CD4-positive, alpha-beta T cell (primary cell): Measurements from ENCODE around the gene EZR. TPM values are rescaled to one million over a fixed set of nuclear protein-coding genes. Genes with fewer than 3 reads are reported as not detected.

Experiments used
- ATAC-seq: fragments of 200-7000 bp; cut with Tn5 transposase; one replicate; pipeline ENCODE4 v1.10.0; 2022; ENCODE audit warnings: mild to moderate bottlenecking; ENCODE audit not compliant: poor library complexity
- CTCF ChIA-PET: fragments of 350-600 bp; sonication (Branson Sonifier 250); formaldehyde crosslinking; loops from one replicate; lab custom pipeline; 2021; ENCODE audit warnings: antibody characterized with exemption, inconsistent platforms; lab: Charles Lee
- POLR2A ChIA-PET: fragments of 350-600 bp; sonication (Branson Sonifier 250); formaldehyde crosslinking; loops from one replicate; lab custom pipeline; 2021; ENCODE audit warnings: antibody characterized with exemption, inconsistent platforms; lab: Charles Lee
- DNase-seq, 14 experiments: peaks; one replicate each; pipeline ENCODE4 v3.0.0-alpha.2; 2013 to 2020; ENCODE audit warnings: mixed read lengths in 2 of 14
- H3K27ac ChIP-seq, 2 donors: one replicate each; pipeline versions ENCODE4 v1.5.1 to v1.7.0; 2013; ENCODE audit warnings: low read length in 2 of 2, low read depth in 1 of 2, mild to moderate bottlenecking in 1 of 2
- H3K27me3 ChIP-seq, 2 experiments: 1 replicate in 1 of 2; 2 replicates in 1 of 2; pipeline versions ENCODE4 v1.6.1 to v1.7.0; 2013; ENCODE audit warnings: low read length in 2 of 2, control low read depth in 1 of 2, mild to moderate bottlenecking in 1 of 2, moderate library complexity in 1 of 2; ENCODE audit not compliant: insufficient read depth in 2 of 2, control insufficient read depth in 1 of 2
- H3K36me3 ChIP-seq: one replicate; pipeline ENCODE4 v1.6.1; 2013; ENCODE audit warnings: low read length, control low read depth; ENCODE audit not compliant: insufficient read depth
- H3K4me1 ChIP-seq: one replicate; pipeline ENCODE4 v1.6.1; 2013; ENCODE audit warnings: low read length, control low read depth; ENCODE audit not compliant: insufficient read depth
- H3K4me3 ChIP-seq: one replicate; pipeline ENCODE4 v1.5.1; 2013; ENCODE audit warnings: mild to moderate bottlenecking, low read length, moderate library complexity
- H3K9me3 ChIP-seq, 2 experiments: 1 replicate in 1 of 2; 2 replicates in 1 of 2; pipeline versions ENCODE4 v1.6.1 to v1.7.0; 2013; ENCODE audit warnings: low read length in 2 of 2, mild to moderate bottlenecking in 2 of 2, control low read depth in 1 of 2, moderate library complexity in 1 of 2; ENCODE audit not compliant: control insufficient read depth in 1 of 2, insufficient read depth in 1 of 2
- H3K27ac Mint-ChIP-seq: one replicate; pipeline ENCODE4 v1.8.0; 2020; ENCODE audit warnings: mixed read lengths
- H3K27me3 Mint-ChIP-seq: one replicate; pipeline ENCODE4 v1.8.0; 2021; ENCODE audit warnings: mixed read lengths
- H3K36me3 Mint-ChIP-seq: one replicate; pipeline ENCODE4 v1.8.0; 2021; ENCODE audit warnings: low read depth, mixed read lengths
- H3K4me1 Mint-ChIP-seq: one replicate; pipeline ENCODE4 v1.8.0; 2021; ENCODE audit warnings: low read depth, mixed read lengths
- H3K4me3 Mint-ChIP-seq: one replicate; pipeline ENCODE4 v1.8.0; 2020; ENCODE audit warnings: mild to moderate bottlenecking, mixed read lengths
- H3K9me3 Mint-ChIP-seq: one replicate; pipeline ENCODE4 v1.8.0; 2020; ENCODE audit warnings: mixed read lengths
- CTCF ChIP-seq: fragments of 200-600 bp; IDR thresholded peaks from one replicate; pipeline ENCODE4 v1.8.0; 2022; ENCODE audit warnings: antibody characterized with exemption, mild to moderate bottlenecking
- intact Hi-C, 2 experiments: fragments of 100-400 bp; cut with DNase I in 1 of 2; cut with micrococcal nuclease in 1 of 2; formaldehyde crosslinking; loops; one replicate each; pipeline versions ENCODE4 v1.15.1 to v1.9.0; 2023 to 2025; cut with DNase I, micrococcal nuclease
- total RNA-seq, 174 experiments: library from RNA in 2 of 174; stranded (reverse) in 2 of 174; gene quantifications; one replicate each; pipeline ENCODE4 v1.2.3 and lab custom pipeline; 2021 to 2026

Gene EZR
- total RNA-seq, 2 experiments from 2014 or later, result 434 to 449 TPM

GRCh38 chr6:158770533-158771330, 48.4 kb downstream of the EZR start:
- intact Hi-C loops, result loop anchor here in 1 of 2 experiments (10.0 kb wide), 1 partner anchor 56 kb away; no protein-coding TSS in a partner anchor
- DNase-seq (peak in 1 of 14 experiments; percentile 37), ATAC-seq (no peak)
- Mint-ChIP-seq H3K36me3 (peaks cover 99% of the 10 kb centered on the region), H3K27ac (peak overlapping the region; percentile 74), H3K4me3 (peak overlapping the region; percentile 73), H3K4me1 (peaks cover 52% of the 10 kb centered on the region), H3K9me3 (no peaks in the 10 kb centered on the region), H3K27me3 (peaks cover 4% of the 10 kb centered on the region)
- POLR2A ChIA-PET, result interaction anchor here (2.8 kb wide), 1 partner anchor 99 kb away, joined by 12 read pairs; no protein-coding TSS in a partner anchor
- Histone ChIP-seq H3K4me3 (no peak overlapping the region), H3K27ac (peak overlapping the region in 1 of 2 donors; percentile 11), H3K4me1 (peaks cover 45% of the 10 kb centered on the region), H3K9me3 (peaks cover 0 to under 1% of the 10 kb centered on the region in 2 experiments), H3K36me3 (peaks cover 99% of the 10 kb centered on the region), H3K27me3 (no peaks in the 10 kb centered on the region)
- TF ChIP-seq CTCF, result no peak
- CTCF ChIA-PET, result interaction anchor here (1.2 kb wide), 1 partner anchor 10 kb away, joined by 3 read pairs; no protein-coding TSS in a partner anchor

- Histone ChIP-seq H3K4me3 (no peak overlapping the region), H3K27me3 (no peaks in the 10 kb centered on the region), H3K27ac (no peak overlapping the region), H3K36me3 (peaks cover 100% of the 10 kb centered on the region), H3K9me3 (peaks cover 0 to 8% of the 10 kb centered on the region in 2 experiments), H3K4me1 (peaks cover 44% of the 10 kb centered on the region)
- DNase-seq (peak in 1 of 14 experiments; percentile 41), ATAC-seq (no peak)
- H3K27ac Mint-ChIP-seq, result peak overlapping the region; percentile 74
- peak overlapping the region; percentile 38 for H3K4me3 Mint-ChIP-seq
- no peak for TF ChIP-seq CTCF
- POLR2A ChIA-PET, result interaction anchor here (2.8 kb wide), 1 partner anchor 100 kb away, joined by 12 read pairs; no protein-coding TSS in a partner anchor
- peaks cover 5% of the 10 kb centered on the region for H3K27me3 Mint-ChIP-seq
- CTCF ChIA-PET, result interaction anchor here (1.2 to 1.8 kb wide), 2 partner anchors 11 to 19 kb away, joined by 3 to 7 read pairs; no protein-coding TSS in a partner anchor
- H3K36me3 Mint-ChIP-seq, result peaks cover 99% of the 10 kb centered on the region
- H3K4me1 Mint-ChIP-seq, result peaks cover 47% of the 10 kb centered on the region
- no peaks in the 10 kb centered on the region for H3K9me3 Mint-ChIP-seq
- intact Hi-C loops, result loop anchor here in 1 of 2 experiments (10.0 kb wide), 1 partner anchor 55 kb away; no protein-coding TSS in a partner anchor
Measured at GRCh38 chr6:158769771-158770432, 49.3 kb downstream of the EZR start.

GRCh38 chr6:158769234-158769770, 49.9 kb downstream of the EZR start:
- no peak for TF ChIP-seq CTCF
- H3K4me1 ChIP-seq, result peaks cover 39% of the 10 kb centered on the region
- peaks cover 0 to 8% of the 10 kb centered on the region in 2 experiments for H3K9me3 ChIP-seq
- ATAC-seq, result no peak
- H3K36me3 ChIP-seq, result peaks cover 100% of the 10 kb centered on the region
- peaks cover 43% of the 10 kb centered on the region for H3K4me1 Mint-ChIP-seq
- peak overlapping the region; percentile 38 for H3K4me3 Mint-ChIP-seq
- ChIA-PET CTCF (interaction anchor here (1.2 to 1.8 kb wide), 2 partner anchors 12 to 20 kb away, joined by 3 to 7 read pairs; no protein-coding TSS in a partner anchor), POLR2A (interaction anchor here (0.6 kb wide), 1 partner anchor 248 kb away, joined by 3 read pairs; no protein-coding TSS in a partner anchor)
- peaks cover 8% of the 10 kb centered on the region for H3K27me3 Mint-ChIP-seq
- H3K4me3 ChIP-seq, result no peak overlapping the region
- peaks cover 99% of the 10 kb centered on the region for H3K36me3 Mint-ChIP-seq
- no peak overlapping the region for H3K27ac ChIP-seq
- no peaks in the 10 kb centered on the region for H3K27me3 ChIP-seq
- peak in 1 of 14 experiments; percentile 40 for DNase-seq
- H3K9me3 Mint-ChIP-seq, result no peaks in the 10 kb centered on the region
- intact Hi-C loops, result no loop called here
- H3K27ac Mint-ChIP-seq, result peak overlapping the region; percentile 74
